GM18517 (cell line): ENCODE measurements around the gene G3BP1.
"Not testable (repeated sequence)": the region's sequence is repeated elsewhere in the genome, so short reads cannot be mapped to it uniquely, and the experiment has no call there.

Experiments used
- ATAC-seq: cut with Tn5 transposase; IDR thresholded peaks from one replicate; pipeline ENCODE4 v1.9.1; 2021; ENCODE audit warnings: mild to moderate bottlenecking, moderate library complexity; ENCODE audit not compliant: unreplicated experiment

Gene G3BP1

DNA sequence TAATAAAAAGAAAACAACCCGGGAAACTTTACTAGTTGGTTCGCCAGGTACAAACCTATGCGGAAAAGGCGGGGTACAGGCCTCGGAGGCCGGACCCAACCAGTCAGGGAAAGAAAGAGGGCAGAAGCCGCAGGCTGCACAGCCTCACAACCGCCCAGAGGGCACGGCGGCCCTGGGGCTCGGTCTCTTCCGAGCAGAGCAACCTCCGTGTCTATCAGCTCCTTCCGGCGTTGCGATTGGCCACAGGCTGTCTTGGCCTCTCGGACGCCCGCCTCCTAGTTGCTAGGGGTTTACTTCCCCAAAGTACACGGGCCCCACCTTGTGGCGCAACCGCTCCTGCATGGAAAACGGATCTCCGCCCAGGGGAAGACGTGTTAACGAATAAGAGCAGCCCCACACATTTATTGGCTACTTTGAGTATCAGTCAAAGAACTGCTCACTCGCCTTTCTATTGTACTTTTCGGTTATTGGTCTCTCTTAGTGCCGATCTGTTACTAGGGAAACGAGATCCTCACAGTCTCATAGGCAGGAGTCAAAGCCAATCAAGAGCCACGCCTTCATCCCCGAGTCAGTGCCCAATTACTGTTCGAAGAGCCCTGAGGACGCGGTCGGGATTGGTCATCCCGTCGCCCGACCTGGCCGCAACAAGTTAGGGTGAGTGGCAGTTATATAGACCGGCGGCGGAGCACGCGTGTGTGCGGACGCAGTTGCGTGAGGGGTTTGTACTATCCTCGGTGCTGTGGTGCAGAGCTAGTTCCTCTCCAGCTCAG, at the start of gene G3BP1:
TSS of gene G3BP1 (plus strand) at position 696 of the 770 bp plus-strand sequence. CDS start 14,667 bp downstream, outside the sequence.
- peak; percentile 91 for ATAC-seq

DNA sequence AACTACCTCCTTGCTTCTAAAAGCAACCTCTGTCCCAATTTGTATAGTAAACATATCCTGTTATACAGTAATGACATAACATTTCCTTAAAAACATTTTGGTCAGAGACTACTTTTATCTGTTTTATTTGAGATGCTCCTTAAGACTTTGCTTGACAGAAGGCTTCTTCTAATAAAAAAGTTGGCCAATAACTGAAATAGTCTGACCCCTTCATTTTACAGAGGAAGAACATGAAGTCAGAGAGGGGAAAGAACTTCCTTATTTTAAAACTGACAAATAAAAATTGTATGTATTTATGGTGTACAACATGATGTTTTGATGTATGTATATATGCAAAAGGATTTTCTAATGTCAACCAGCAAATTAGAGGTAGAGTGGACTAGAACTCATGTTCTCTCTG, 49.2 kb upstream of the G3BP1 start:
- no peak for ATAC-seq

DNA sequence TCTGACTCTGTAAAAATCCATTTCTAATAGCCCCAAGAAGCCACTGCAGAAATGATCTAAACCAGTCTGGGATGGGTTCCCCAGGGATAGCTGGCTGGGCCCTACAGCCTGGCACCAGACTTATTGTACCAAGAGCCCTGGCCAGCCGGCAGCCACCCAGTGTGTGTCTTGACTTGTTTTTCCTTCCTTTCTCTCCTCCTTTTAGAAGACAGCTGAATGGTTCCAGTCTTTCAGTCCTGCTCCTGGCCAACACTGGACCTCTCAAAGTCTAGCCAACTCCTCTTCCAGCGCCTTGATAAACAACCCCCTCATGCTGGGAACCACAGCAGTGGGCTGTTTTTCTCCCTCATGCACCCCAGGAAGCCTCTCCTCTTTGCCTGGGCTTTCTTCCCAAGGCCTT, 47.4 kb upstream of the G3BP1 start:
- no peak for ATAC-seq

DNA sequence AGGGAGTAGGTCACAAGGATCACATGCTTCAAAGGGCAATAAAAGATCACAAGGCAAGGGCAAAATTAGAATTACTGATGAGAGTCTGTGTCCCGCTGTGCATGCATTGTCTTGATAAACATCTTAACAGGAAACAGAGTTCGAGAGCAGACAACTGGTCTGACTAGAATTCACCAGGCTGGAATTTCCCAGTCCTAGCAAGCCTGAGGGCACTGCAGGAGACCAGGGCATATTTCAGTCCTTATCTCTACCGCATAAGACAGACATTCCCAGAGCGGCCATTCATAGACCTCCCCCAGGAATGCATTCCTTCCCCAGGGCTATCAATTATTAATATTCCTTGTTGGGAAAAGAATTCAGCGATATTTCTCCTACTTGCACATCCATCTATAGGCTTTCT, 42.2 kb upstream of the G3BP1 start:
- ATAC-seq: not testable (repeated sequence)

DNA sequence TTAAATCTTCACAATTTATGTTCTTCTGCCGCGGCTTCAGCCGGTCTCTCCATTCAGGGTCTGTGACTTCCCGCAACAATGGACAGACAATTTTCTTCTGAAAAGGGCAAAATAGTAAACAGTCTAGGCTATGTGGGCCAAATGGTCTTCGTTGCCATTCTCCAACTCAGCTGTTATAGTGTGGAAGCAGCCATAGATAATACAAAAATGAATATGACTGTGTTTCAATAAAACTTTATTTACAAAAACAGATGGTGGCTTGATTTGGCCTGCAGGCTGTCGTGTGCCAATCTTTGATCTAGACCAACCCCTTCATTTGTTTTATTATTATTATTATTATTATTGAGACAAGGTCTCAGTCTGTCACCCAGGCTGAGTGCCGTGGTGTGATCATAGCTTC, 41.4 kb upstream of the G3BP1 start:
- no peak for ATAC-seq

DNA sequence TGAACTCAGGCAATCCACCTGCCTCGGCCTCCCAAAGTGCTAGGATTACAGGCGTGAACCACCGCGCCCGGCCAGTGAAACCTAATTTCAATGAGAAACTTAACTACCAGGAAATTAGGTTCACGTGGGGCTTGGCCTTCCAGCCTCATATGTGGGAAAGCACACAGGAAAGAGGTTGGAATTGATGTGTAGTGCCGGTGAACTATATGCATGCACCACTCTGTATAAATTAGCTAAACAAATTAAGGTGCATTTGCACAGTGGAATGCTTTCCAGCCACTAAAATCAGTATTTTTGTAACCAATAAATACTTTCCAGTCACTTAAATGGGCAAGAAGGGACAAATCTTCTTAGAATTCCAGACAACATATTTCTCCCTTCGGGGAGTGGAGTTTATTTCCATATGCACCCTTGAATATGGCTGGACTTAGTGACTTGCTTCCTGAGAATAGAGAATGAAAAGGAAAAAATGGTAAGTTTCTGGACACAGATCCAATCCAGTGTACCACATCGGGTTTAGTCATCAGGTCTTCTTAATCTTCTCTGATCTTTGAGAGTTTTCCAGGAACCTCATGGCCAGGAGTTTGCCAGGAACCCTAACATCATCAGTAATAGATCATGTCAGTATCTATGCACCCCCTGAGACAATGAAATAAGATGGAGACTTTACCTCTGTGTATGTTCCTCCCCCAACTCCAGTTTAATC, 38.2 kb upstream of the G3BP1 start:
- ATAC-seq: no peak

DNA sequence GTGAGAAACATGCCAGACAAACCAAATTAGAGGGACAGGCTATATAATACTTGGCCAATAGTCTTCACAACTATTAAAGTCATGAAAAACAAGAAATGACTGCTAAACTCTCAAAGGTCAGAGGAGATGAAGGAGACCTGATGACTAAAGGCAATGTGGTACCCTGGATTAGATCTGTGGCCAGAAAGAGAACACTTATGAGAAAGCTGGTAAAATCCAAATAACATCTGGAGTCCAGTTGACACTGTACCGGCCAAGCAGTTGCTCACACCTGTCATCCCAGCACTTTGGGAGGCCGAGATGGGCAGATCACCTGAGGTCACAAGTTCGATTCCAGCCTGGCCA, 37.7 kb upstream of the G3BP1 start:
- ATAC-seq: no peak

DNA sequence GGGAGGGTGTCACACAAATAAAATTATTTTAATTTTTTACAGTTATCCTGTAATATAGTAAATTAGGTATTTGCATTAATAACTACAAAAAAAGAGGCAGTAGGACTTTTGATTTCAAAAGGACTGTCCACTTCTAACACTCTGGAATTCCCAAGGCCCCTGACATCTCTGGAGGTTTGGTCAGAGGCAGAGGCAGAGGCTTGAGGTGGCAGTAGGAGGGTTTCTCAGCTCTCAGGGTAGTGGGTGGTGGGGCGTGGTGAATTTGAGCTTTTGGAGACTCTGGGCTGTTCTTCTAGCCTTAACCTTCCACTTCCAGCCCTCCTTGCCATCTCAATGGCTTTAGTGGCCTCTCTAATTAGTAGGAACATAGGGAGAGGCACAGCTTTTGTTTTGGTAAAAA, 36.1 kb upstream of the G3BP1 start:
- ATAC-seq: no peak

DNA sequence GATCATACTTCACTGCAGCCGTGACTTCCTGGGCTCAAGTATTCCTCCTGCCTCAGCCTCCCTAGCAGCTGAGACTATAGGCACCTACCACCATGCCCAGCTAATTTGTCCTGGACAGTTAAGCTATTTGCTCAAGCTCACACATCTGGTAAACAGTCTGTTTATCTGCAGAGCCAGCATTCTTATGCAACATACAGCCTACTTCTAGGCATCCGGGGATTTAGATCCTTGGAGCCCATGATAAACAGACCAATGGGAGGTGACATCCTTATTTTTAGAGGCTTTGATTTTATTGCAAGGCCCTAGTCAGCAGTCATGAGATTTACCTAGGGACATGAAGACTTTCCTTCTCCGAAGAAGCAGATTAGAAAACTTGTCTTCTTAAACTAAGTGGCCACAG, 34.3 kb upstream of the G3BP1 start:
- no peak for ATAC-seq

DNA sequence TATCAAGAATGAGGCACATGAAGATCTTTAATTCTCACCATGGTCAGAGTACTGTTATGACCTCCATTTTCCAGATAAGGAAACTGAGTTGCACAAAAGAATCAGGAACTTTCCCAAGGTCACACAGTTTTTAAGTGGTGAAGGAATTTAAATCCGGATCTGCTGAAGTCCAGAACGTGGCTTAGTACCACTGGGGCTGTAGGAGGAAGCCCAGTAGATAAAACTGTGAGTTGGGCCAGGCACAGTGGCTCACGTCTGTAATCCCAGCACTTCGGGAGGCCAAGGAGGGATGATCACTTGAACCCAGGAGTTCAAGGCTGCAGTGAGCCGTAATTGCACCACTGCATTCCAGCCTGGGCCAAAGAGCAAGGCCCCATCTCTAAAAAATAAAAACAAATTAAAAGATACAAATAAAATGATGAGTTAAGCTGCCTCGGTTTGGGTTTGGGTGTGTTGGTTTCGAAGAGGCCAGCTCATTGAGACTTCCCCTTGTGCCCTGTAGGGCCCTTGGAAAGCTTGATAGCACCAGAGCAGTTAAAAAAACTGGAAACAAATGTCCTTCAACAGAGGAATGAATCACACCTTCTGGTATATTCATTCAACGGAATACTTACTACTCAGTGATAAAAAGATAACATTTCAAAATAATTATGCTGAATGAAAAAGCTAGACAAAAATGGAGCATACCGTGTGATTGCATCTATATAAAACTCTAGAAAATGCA, 33.5 kb upstream of the G3BP1 start:
- ATAC-seq: no peak

DNA sequence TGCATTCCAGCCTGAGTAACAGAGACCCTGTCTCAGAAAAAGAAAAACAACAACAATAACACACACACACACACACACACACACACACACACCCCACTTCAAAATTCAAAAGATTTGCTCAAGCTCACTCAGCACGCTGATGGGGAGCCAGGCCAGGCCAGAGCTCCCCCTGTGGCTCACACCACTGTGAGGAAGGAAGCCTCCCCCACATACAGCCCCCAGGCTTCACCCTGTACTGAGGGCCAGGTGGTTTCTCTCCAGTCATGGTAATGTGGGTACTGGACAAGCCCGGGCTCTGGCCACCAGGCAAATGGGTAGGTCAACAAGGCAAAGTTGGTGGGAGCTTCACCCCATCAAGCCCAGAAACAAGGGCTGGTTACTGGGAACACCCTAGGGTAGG, 32.4 kb upstream of the G3BP1 start:
- no peak for ATAC-seq

DNA sequence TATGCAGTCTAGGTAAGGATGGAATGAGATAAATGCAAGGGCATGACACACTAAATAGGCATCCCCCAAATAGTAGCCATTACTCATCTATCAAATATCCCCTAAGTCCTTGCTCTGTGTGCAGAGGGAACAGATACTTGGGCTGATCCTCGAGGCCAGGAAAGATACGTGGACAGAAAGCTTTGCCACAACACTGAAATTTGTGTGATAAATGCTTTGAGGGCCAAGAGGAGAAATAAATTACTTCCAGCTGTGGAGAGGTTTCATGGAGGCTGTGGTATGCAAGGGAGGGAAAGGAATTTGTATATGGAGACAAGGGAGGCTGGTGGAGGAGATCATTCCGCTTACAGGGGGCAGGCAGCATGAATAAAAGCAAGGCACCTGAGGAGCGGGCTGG, 31.8 kb upstream of the G3BP1 start:
- ATAC-seq: no peak

DNA sequence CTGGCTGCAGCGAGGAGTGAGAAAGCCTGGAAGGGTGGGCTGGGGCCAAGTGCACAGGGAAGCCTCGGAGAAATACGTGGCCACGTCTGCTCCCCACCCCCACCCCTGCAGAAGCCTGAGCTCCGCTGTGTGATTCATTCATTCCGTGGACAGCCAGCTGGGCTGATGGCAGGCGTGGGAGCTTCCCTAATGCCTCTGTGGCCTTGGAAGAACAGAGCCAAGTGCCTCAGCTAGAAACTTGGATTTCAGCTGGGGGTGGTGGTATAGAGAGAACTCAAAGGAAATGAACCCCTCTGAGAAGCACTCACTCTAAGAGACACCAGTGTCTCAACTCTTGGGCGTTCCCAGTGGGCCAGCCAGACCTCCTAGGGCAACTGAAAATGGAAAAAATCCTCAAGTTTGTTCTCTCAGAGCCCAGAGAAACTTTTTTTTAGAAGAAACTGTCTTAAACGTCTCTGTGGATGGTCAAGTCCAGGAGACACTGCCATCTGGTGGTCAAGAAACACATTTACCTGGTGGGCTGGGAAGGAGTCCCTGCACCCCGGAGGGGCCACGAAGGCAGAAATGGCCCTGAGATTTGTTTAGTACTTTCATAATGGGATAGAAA, 31.3 kb upstream of the G3BP1 start:
- peak; percentile 64 for ATAC-seq

DNA sequence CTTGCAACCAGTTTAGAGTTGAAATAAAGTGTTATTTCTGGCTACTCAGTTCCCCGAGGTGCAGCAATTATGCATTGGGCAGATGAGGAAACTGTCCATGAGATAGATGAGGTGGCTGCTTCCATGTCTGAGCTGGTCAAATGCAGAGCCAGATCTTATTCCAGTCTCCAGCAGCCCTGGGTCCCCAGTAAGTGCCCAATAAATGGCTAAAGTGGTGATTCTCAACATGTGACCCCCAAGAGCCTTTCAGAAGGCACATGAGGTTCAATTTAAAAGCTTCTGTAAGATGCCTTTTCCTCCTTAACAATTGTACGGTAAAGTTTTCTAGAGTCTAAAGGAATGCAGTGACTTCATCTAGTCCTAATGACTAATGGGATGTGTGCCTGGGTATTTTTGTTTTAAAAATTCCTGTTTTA, 30.8 kb upstream of the G3BP1 start:
- peak; percentile 18 for ATAC-seq

DNA sequence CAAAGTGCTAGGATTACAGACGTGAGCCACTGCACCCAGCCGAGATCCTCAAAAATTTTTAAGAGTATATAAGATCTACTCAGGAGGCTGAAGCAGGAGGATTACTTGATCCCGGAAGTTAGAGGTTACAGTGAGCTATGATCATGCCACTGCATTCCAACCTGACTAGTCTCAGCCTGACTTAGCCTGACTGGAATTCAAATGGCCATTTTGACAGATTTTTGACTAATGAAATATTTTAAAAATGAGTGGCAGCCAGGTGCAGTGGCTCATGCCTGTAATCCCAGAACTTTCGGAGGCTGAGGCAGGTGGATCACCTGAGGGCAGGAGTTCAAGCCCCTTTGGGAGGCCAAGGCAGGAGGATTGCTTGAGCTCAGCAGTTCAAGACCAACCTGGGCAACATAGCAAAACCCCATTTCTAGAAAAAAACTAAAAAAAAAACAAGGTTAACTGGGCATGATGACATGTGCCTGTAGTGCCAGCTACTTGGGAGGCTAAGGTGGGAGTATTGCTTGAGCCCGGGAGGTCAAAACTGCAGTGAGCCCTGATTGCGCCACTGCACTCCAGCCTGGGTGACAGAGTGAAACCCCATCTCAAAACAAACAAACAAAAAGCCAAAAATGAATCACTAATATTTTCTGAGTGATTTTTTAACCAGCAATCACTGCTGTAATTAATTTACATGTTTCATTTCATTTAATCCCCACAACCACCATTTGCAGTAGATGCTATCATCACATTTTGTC, 29.9 kb upstream of the G3BP1 start:
- ATAC-seq: no peak

DNA sequence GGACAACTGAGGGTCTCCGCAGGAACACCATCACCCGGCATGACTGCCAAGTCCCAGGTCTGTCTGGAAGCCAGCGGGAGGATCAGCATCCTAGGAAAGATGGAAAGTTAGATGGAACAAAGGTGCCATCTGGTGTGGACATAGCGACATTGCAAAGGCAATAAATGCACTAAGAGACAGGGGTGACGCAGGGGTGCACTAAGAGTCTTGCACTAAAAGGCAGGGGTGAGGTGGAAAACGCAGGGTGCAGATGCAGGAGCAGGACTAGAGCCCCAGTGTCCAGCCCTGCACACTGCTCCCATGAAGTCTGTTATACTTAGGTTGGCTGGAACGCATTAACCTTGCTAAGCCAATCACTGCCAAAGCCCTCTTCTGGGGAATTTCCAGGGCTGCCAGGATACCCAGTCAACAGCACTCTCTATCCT, 28.9 kb upstream of the G3BP1 start:
- ATAC-seq: no peak

DNA sequence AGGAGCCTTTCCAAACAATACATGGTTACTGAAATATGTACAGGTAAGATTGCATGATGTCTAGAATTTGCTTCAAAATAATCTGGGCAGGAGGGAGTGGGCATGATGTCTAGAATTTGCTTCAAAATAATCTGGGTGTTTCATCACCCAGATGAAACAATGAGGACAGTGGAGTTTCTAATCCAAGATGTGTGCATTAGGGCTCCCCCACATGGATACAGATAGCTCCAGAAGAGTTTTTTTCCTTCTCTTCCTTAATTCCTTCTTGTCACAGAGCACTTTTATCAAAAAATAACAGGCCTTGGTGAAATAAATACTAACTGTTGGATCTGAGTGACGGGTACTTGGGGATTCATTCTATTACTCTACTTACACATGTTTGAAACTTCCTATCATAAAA, 28.2 kb upstream of the G3BP1 start:
- no peak for ATAC-seq

DNA sequence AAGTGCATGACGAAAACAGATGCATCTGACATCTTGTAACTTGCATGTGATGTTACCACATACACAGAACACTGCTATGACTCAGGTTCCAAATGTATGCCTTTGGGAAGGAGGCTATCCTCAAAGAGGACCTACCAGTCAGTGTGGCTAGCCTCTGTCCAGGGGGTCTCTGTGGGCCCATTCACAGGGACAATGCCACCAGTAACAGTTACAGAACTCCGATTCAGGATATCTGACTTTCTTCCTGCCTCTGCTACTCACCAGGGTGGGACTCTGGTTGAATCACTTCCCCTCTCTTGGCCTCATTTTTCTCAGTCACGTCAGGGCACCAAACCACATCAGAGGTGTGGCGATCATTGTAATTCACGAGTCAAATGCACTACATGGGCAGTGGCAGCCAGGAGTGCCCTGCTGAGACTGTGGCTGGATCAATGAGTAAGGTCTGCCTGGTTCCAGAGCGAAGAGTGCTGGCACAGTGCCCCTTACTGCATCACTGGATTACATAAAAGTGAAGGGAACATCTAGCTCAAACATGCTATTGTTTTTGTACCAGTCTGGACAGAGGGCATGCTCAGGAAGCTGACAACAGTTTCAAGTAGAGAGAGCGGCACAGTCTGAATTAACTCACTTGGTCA, 26.6 kb upstream of the G3BP1 start:
- ATAC-seq: peak; percentile 38

DNA sequence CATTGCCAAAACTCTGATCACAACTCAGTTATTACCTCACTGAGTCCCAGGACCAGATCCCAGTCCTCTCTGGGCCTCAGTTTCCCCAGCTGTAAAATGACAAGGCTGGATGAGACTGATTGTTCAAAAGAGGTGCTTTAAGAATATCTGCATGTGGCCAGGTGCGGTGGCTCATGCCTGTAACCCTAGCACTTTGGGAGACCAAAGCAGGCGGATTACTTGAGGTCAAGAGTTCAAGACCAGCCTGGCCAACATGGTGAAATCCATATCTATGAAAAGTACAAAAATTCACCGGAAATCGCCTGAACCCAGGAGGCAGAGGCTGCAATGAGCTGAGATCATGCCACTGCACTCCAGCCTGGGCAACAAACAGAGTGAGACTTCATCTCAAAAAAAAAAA, 21.6 kb upstream of the G3BP1 start:
- no peak for ATAC-seq

DNA sequence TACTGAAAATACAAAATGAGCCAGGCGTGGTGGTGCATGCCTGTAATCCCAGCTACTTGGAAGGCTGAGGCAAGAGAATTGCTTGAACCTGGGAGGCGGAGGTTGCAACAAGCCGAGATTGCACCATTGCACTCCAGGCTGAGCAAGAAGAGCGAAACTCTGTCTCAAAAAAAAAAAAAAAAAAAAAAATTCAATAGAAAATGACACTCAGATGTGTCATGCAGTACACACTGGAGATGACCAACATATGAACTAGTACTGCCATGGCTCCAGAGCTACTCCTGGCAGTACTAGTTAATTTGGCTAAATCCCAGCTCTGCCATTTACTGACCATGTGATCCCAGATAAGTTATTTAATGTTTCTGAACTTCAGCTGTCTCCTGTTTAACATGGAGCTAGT, 20.7 kb upstream of the G3BP1 start:
- no peak for ATAC-seq
